NB4 (cell line): ENCODE data around the gene ELAPOR2.

Experiments used
- TF ChIP-seq, protein P1 (sequence below): IDR thresholded peaks from 2 replicates; pipeline ENCODE4 v1.6.1; 2011; ENCODE audit warnings: low read depth, low read length
- TF ChIP-seq, protein P2 (sequence below): IDR thresholded peaks from one replicate; pipeline ENCODE4 v1.5.1; 2012; ENCODE audit warnings: low read depth, low read length

DNA sequence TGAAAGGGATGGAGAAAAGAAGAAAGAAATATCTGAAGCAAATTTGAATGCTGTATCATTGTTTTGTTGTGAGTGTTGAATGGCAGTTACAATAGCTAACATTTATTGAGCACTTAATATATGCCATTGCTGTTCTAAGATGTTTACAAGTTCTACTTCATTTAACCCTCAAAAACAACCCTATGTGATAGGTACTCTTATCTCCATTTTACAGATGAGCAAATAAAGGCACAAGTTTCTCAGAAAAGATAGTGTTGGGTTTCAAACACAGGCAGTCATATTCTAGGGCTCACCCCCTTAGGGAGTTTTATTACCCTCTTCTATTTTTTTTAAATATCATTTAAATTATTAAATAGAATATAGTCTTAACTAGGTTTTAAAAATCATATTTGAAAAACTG, 8.3 kb upstream of the ELAPOR2 start:
- TF ChIP-seq, protein P1, sequence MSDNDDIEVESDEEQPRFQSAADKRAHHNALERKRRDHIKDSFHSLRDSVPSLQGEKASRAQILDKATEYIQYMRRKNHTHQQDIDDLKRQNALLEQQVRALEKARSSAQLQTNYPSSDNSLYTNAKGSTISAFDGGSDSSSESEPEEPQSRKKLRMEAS, result no peak
- TF ChIP-seq, protein P2, sequence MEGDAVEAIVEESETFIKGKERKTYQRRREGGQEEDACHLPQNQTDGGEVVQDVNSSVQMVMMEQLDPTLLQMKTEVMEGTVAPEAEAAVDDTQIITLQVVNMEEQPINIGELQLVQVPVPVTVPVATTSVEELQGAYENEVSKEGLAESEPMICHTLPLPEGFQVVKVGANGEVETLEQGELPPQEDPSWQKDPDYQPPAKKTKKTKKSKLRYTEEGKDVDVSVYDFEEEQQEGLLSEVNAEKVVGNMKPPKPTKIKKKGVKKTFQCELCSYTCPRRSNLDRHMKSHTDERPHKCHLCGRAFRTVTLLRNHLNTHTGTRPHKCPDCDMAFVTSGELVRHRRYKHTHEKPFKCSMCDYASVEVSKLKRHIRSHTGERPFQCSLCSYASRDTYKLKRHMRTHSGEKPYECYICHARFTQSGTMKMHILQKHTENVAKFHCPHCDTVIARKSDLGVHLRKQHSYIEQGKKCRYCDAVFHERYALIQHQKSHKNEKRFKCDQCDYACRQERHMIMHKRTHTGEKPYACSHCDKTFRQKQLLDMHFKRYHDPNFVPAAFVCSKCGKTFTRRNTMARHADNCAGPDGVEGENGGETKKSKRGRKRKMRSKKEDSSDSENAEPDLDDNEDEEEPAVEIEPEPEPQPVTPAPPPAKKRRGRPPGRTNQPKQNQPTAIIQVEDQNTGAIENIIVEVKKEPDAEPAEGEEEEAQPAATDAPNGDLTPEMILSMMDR, result no peak
